HCT116 (cell line): ENCODE results near the gene DKK3. TPM values are rescaled to one million over a fixed set of nuclear protein-coding genes. Genes with fewer than 3 reads are reported as not detected.

ENCODE experiments used
- ATAC-seq: fragments of 200-7000 bp; cut with Tn5 transposase; 2 replicates; pipeline ENCODE4 v1.9.1; 2020; ENCODE audit warnings: mild to moderate bottlenecking, moderate library complexity
- BruUV-seq: library from RNA; stranded (reverse); fragments of 400-500 nt; replicated peaks from 2 replicates; lab custom pipeline; 2021; lab: Mats Ljungman, UMichigan
- CTCF ChIA-PET: fragments of 300-600 bp; sonication (Branson Sonifier 250); formaldehyde crosslinking; loops from one replicate; lab custom pipeline; 2021; ENCODE audit warnings: antibody characterized with exemption; lab: Charles Lee
- POLR2A ChIA-PET: fragments of 300-600, 350-600 bp; sonication (Branson Sonifier 250); formaldehyde crosslinking; loops from one replicate; lab custom pipeline; 2021; ENCODE audit warnings: antibody characterized with exemption; lab: Charles Lee
- RAD21 ChIA-PET, 2 experiments: fragments of 300-600 bp; sonication (Branson Sonifier 250); formaldehyde crosslinking; loops; one replicate each; lab custom pipeline; 2023; ENCODE audit warnings: low total read pairs in 2 of 2; ENCODE audit not compliant: uncharacterized antibody in 2 of 2, unreplicated experiment in 2 of 2, low non-redundant PET in 1 of 2; lab: Charles Lee
- DNase-seq: peaks from one replicate; pipeline ENCODE4 v3.0.0-alpha.2; 2010; ENCODE audit warnings: low read depth, low spot score
- H2AFZ ChIP-seq: fragments of 200-600 bp; shearing (Covaris generic), sonication (generic); 2 replicates; pipeline ENCODE4 v1.6.1; 2017; ENCODE audit warnings: low read depth, mixed run types, mixed read lengths, antibody characterized with exemption, low read length; ENCODE audit not compliant: poor library complexity, severe bottlenecking
- H3K27ac ChIP-seq: 2 replicates; pipeline ENCODE4 v1.5.1; 2012; ENCODE audit warnings: low read depth, low read length
- H3K27me3 ChIP-seq: fragments of 200-600 bp; sonication (generic); 2 replicates; pipeline ENCODE4 v1.6.1; 2016; ENCODE audit warnings: mixed run types, low read length, mixed read lengths; ENCODE audit not compliant: insufficient read depth
- H3K36me3 ChIP-seq, 2 experiments: fragments of 200-500 bp in 1 of 2; fragments of 200-600 bp in 1 of 2; sonication (Bioruptor generic) in 1 of 2; sonication (generic) in 1 of 2; 2 replicates each; pipeline versions ENCODE4 v1.5.1 to v1.6.1; 2014 to 2016; ENCODE audit warnings: low read length in 2 of 2, inconsistent platforms in 1 of 2, mixed read lengths in 1 of 2, mixed run types in 1 of 2; ENCODE audit not compliant: insufficient read depth in 2 of 2, control insufficient read depth in 1 of 2
- H3K4me1 ChIP-seq, 2 experiments: fragments of 200-600 bp in 1 of 2; sonication (generic) in 1 of 2; 2 replicates each; pipeline versions ENCODE4 v1.5.1 to v1.6.1; 2012 to 2017; ENCODE audit warnings: low read length in 2 of 2, inconsistent platforms in 1 of 2, mild to moderate bottlenecking in 1 of 2, mixed read lengths in 1 of 2, mixed run types in 1 of 2, moderate library complexity in 1 of 2; ENCODE audit not compliant: insufficient read depth in 2 of 2, control insufficient read depth in 1 of 2
- H3K4me2 ChIP-seq: fragments of 200-600 bp; sonication (generic); 2 replicates; pipeline ENCODE4 v1.6.1; 2017; ENCODE audit warnings: mixed run types, low read length, mixed read lengths
- H3K4me3 ChIP-seq, 2 experiments: fragments of 200-600 bp in 1 of 2; sonication (generic) in 1 of 2; replicated peaks in 1 of 2; 2 replicates each; pipeline ENCODE4 v1.5.1; 2011 to 2016; ENCODE audit warnings: low read length in 2 of 2, control low read depth in 1 of 2, low read depth in 1 of 2, mild to moderate bottlenecking in 1 of 2, mixed read lengths in 1 of 2, mixed run types in 1 of 2
- H3K79me2 ChIP-seq: fragments of 200-600 bp; sonication (generic); 2 replicates; pipeline ENCODE4 v1.6.1; 2017; ENCODE audit warnings: mild to moderate bottlenecking, mixed run types, low read length, moderate library complexity, mixed read lengths; ENCODE audit not compliant: insufficient read depth
- H3K9ac ChIP-seq: fragments of 200-600 bp; sonication (generic); 2 replicates; pipeline ENCODE4 v1.6.1; 2016; ENCODE audit warnings: low read length, mixed read lengths
- H3K9me2 ChIP-seq: fragments of 200-600 bp; sonication (generic), shearing (Covaris generic); 2 replicates; pipeline ENCODE4 v1.6.1; 2017; ENCODE audit warnings: mixed run types, mild to moderate bottlenecking, moderate library complexity; ENCODE audit not compliant: insufficient read depth
- H3K9me3 ChIP-seq, 2 experiments: fragments of 200-500 bp in 1 of 2; fragments of 200-600 bp in 1 of 2; sonication (Bioruptor generic) in 1 of 2; sonication (generic) in 1 of 2; 2 replicates each; pipeline ENCODE4 v1.6.1; 2014 to 2017; ENCODE audit warnings: low read length in 2 of 2, mixed read lengths in 2 of 2, inconsistent platforms in 1 of 2, low read depth in 1 of 2, mild to moderate bottlenecking in 1 of 2, mixed run types in 1 of 2, moderate library complexity in 1 of 2; ENCODE audit not compliant: control insufficient read depth in 1 of 2, insufficient read depth in 1 of 2
- H4K20me1 ChIP-seq: fragments of 200-600 bp; sonication (generic), shearing (Covaris generic); 2 replicates; pipeline ENCODE4 v1.6.1; 2017; ENCODE audit warnings: mixed run types, mild to moderate bottlenecking, moderate library complexity; ENCODE audit not compliant: insufficient read depth
- CBX3 ChIP-seq: IDR thresholded peaks from 2 replicates; pipeline ENCODE4 v1.6.1; 2012; ENCODE audit warnings: low read depth
- CEBPB ChIP-seq: IDR thresholded peaks from 2 replicates; pipeline ENCODE4 v1.6.1; 2012; ENCODE audit warnings: low read depth
- EGR1 ChIP-seq: IDR thresholded peaks from 2 replicates; pipeline ENCODE4 v1.6.1; 2012; ENCODE audit warnings: low read depth
- EZH2 ChIP-seq: fragments of 200-600 bp; sonication (generic); IDR thresholded peaks from 2 replicates; pipeline ENCODE4 v1.6.1; 2017; ENCODE audit warnings: antibody characterized with exemption, mixed run types
- EZH2phosphoT487 ChIP-seq: fragments of 200-600 bp; IDR thresholded peaks from 2 replicates; pipeline ENCODE4 v1.6.1; 2018; ENCODE audit warnings: antibody characterized with exemption, borderline replicate concordance
- FOSL1 ChIP-seq: IDR thresholded peaks from 2 replicates; pipeline ENCODE4 v1.6.1; 2012; ENCODE audit warnings: low read depth
- JUND ChIP-seq: IDR thresholded peaks from 2 replicates; pipeline ENCODE4 v1.6.1; 2012
- POLR2A ChIP-seq: IDR thresholded peaks from 2 replicates; pipeline ENCODE4 v1.7.0; 2011; ENCODE audit warnings: borderline replicate concordance; ENCODE audit not compliant: insufficient read depth, insufficient read length; ENCODE audit errors: extremely low read depth
- POLR2AphosphoS5 ChIP-seq: IDR thresholded peaks from 2 replicates; pipeline ENCODE4 v1.6.1; 2011; ENCODE audit warnings: mild to moderate bottlenecking, low read depth, low read length, moderate library complexity
- REST ChIP-seq: IDR thresholded peaks from 2 replicates; pipeline ENCODE4 v1.6.1; 2012; ENCODE audit warnings: low read depth
- SIN3A ChIP-seq: IDR thresholded peaks from 2 replicates; pipeline ENCODE4 v1.6.1; 2012; ENCODE audit warnings: low read depth
- SP1 ChIP-seq: IDR thresholded peaks from 2 replicates; pipeline ENCODE4 v1.6.1; 2012; ENCODE audit warnings: low read depth
- SRF ChIP-seq: IDR thresholded peaks from 2 replicates; pipeline ENCODE4 v1.6.1; 2012; ENCODE audit warnings: low read depth
- YY1 ChIP-seq: IDR thresholded peaks from 2 replicates; pipeline ENCODE4 v1.6.1; 2011; ENCODE audit warnings: low read length, low read depth, moderate library complexity, mild to moderate bottlenecking; ENCODE audit not compliant: insufficient replicate concordance; ENCODE audit errors: extremely low read depth
- ZBTB33 ChIP-seq: IDR thresholded peaks from 2 replicates; pipeline ENCODE4 v1.6.1; 2011; ENCODE audit warnings: mild to moderate bottlenecking, low read length, moderate library complexity; ENCODE audit not compliant: insufficient replicate concordance; ENCODE audit errors: extremely low read depth
- ZFX ChIP-seq: fragments of 450-650 bp; IDR thresholded peaks from 2 replicates; pipeline ENCODE4 v1.6.1; 2017
- ZNF274 ChIP-seq: fragments of 200-500 bp; sonication (Bioruptor generic); IDR thresholded peaks from 2 replicates; pipeline ENCODE4 v1.6.1; 2014; ENCODE audit warnings: mild to moderate bottlenecking, low read depth, low read length, inconsistent platforms
- intact Hi-C: fragments of 100-400 bp; cut with micrococcal nuclease; formaldehyde crosslinking; loops from 2 replicates; pipeline ENCODE4 v1.10.0; 2022
- total RNA-seq: library from RNA; stranded (reverse); gene quantifications from one replicate; pipeline ENCODE4 v1.2.1, GENCODE V29; 2021; ENCODE audit not compliant: unreplicated experiment
- TF ChIP-seq, protein P1 (sequence below), 3 experiments: fragments of 200-600 bp in 1 of 3; sonication (generic) in 1 of 3; IDR thresholded peaks in 2 of 3; conservative IDR thresholded peaks in 1 of 3; 2 replicates each; pipeline ENCODE4 v1.5.1; 2012 to 2017; ENCODE audit warnings: low read depth in 2 of 3, low read length in 2 of 3, antibody characterized with exemption in 1 of 3, borderline replicate concordance in 1 of 3, control low read depth in 1 of 3, mild to moderate bottlenecking in 1 of 3, mixed read lengths in 1 of 3, mixed run types in 1 of 3, moderate library complexity in 1 of 3; ENCODE audit not compliant: insufficient read depth in 1 of 3

DKK3 gene
- total RNA-seq, 1 experiment from 2014 or later: 0.49 TPM

DNA sequence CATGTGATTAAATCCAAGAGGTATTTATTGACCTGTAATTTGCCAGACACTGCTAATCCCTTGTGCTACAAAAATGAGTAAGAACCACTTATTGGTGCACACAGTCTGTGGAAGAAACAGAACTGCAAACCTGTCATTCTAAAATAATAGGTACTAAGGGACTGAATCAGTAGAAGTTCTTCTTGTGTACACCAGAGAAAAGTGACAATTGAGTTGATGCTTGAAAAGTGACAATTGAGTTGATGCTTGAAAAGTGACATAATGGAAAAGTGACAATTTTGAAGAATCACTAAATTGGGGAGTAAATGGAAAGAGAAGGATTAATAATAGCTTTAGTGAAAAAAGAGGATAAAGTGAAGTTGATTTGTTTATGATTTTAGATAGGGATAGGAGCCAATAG lies 56.4 kb downstream of the DKK3 start (continued):
- TF ChIP-seq, protein P1, sequence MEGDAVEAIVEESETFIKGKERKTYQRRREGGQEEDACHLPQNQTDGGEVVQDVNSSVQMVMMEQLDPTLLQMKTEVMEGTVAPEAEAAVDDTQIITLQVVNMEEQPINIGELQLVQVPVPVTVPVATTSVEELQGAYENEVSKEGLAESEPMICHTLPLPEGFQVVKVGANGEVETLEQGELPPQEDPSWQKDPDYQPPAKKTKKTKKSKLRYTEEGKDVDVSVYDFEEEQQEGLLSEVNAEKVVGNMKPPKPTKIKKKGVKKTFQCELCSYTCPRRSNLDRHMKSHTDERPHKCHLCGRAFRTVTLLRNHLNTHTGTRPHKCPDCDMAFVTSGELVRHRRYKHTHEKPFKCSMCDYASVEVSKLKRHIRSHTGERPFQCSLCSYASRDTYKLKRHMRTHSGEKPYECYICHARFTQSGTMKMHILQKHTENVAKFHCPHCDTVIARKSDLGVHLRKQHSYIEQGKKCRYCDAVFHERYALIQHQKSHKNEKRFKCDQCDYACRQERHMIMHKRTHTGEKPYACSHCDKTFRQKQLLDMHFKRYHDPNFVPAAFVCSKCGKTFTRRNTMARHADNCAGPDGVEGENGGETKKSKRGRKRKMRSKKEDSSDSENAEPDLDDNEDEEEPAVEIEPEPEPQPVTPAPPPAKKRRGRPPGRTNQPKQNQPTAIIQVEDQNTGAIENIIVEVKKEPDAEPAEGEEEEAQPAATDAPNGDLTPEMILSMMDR (IDR thresholded peaks at IDR 0.05 in 2 of 3, conservative IDR thresholded peaks at IDR 0.05 in 1 of 3; ENCODE audit: borderline replicate concordance in 1 of 3, insufficient read depth in 1 of 3, low read depth in 2 of 3, low read length in 2 of 3): no peak
- TF ChIP-seq JUND: no peak
- TF ChIP-seq SIN3A: no peak
- TF ChIP-seq EZH2: no peak
- TF ChIP-seq EZH2phosphoT487: no peak
- TF ChIP-seq SRF: no peak
- no peak for TF ChIP-seq ZBTB33
- TF ChIP-seq FOSL1: no peak
- TF ChIP-seq SP1: no peak
- TF ChIP-seq EGR1: no peak
- no peak for TF ChIP-seq CBX3

- DNase-seq (no peak), ATAC-seq (no peak)
- peaks cover 5 to 14% of the 10 kb centered on the region in 2 experiments; a peak in 3 of 4 replicates for H3K36me3 ChIP-seq
- H3K4me3 ChIP-seq: no peak overlapping the region
- H3K9me2 ChIP-seq: no peaks in the 10 kb centered on the region
- H2AFZ ChIP-seq: no peak overlapping the region
- no peak overlapping the region for H3K9ac ChIP-seq
- intact Hi-C loops: no loop called here
- CTCF ChIA-PET: no interaction called here
- BruUV-seq: no TSS peak
- no peaks in the 10 kb centered on the region for H3K27me3 ChIP-seq
- H3K27ac ChIP-seq: no peak overlapping the region
- H3K4me2 ChIP-seq: no peak overlapping the region
- no peaks in the 10 kb centered on the region for H3K9me3 ChIP-seq
- RAD21 ChIA-PET: no interaction called here
- no peaks in the 10 kb centered on the region for H4K20me1 ChIP-seq
- no peaks in the 10 kb centered on the region for H3K4me1 ChIP-seq
- H3K79me2 ChIP-seq: no peaks in the 10 kb centered on the region
- POLR2A ChIA-PET: no interaction called here
- TF ChIP-seq SP1 (no peak), JUND (no peak), CEBPB (no peak), ZNF274 (no peak), POLR2AphosphoS5 (no peak), YY1 (no peak), POLR2A (no peak), REST (no peak), EGR1 (no peak), CBX3 (no peak), ZFX (no peak), SIN3A (no peak)
Measured at GRCh38 chr11:11949482-11949881, 58.9 kb downstream of the DKK3 start.
